ENCODE data around the gene PTPN1. TPM values are rescaled to one million over a fixed set of nuclear protein-coding genes. Genes with fewer than 3 reads are reported as not detected.
"Not testable (repeated sequence)": the region's sequence is repeated elsewhere in the genome, so short reads cannot be mapped to it uniquely, and the experiment has no call there.

PTPN1 gene
- total RNA-seq, 4 donors from 2014 or later: 13.8 to 40.4 (median 22.0) TPM

- Histone ChIP-seq H3K27ac (no peak overlapping the region), H3K4me1 (peaks cover 0 to 5% (median 2%) of the 10 kb centered on the region in 4 donors), H3K9me3 (no peaks in the 10 kb centered on the region), H3K27me3 (no peaks in the 10 kb centered on the region), H3K36me3 (peaks cover 0 to 60% (median 0%) of the 10 kb centered on the region in 3 donors), H3K4me3 (no peak overlapping the region)
- TF ChIP-seq CTCF (IDR thresholded peaks at IDR 0.05): no peak
- no peak for TF ChIP-seq POLR2A (IDR thresholded peaks at IDR 0.05)
- no peak for DNase-seq
Observed at GRCh38 chr20:50567860-50568548, 57.8 kb downstream of the PTPN1 start.

GRCh38 chr20:50568549-50568942 lies 58.4 kb downstream of the PTPN1 start:
- Histone ChIP-seq H3K27me3 (no peaks in the 10 kb centered on the region), H3K4me1 (peaks cover 0 to 9% (median 3%) of the 10 kb centered on the region in 4 donors), H3K4me3 (no peak overlapping the region), H3K36me3 (peaks cover 0 to 57% (median 0%) of the 10 kb centered on the region in 3 donors), H3K9me3 (no peaks in the 10 kb centered on the region), H3K27ac (no peak overlapping the region)
- no peak for DNase-seq
- TF ChIP-seq CTCF (IDR thresholded peaks at IDR 0.05) (no peak), POLR2A (IDR thresholded peaks at IDR 0.05) (no peak)

GRCh38 chr20:50569487-50569863 lies 59.3 kb downstream of the PTPN1 start:
- peaks cover 0 to 58% (median 0%) of the 10 kb centered on the region in 3 donors for H3K36me3 ChIP-seq
- not testable (repeated sequence) for H3K4me3 ChIP-seq, DNase-seq, H3K4me1 ChIP-seq, H3K9me3 ChIP-seq, H3K27me3 ChIP-seq
- H3K27ac ChIP-seq: peak overlapping the region in 2 of 4 donors; percentile 11 to 35

GRCh38 chr20:50569864-50570836 lies 60.0 kb downstream of the PTPN1 start:
- peaks cover 0 to 9% (median 3%) of the 10 kb centered on the region in 4 donors for H3K4me1 ChIP-seq
- no peaks in the 10 kb centered on the region for H3K27me3 ChIP-seq
- H3K36me3 ChIP-seq: peaks cover 0 to 58% (median 0%) of the 10 kb centered on the region in 3 donors
- no peak overlapping the region for H3K4me3 ChIP-seq
- TF ChIP-seq CTCF (IDR thresholded peaks at IDR 0.05) (peak; percentile 8 to 46 (median 27)), POLR2A (IDR thresholded peaks at IDR 0.05) (no peak)
- H3K27ac ChIP-seq: peak overlapping the region in 2 of 4 donors; percentile 11 to 35
- DNase-seq: peak in 2 of 3 donors; percentile 37 to 71
- H3K9me3 ChIP-seq: no peaks in the 10 kb centered on the region

- peaks cover 0 to 59% (median 0%) of the 10 kb centered on the region in 3 donors for H3K36me3 ChIP-seq
- no peak overlapping the region for H3K4me3 ChIP-seq
- no peak for DNase-seq
- TF ChIP-seq CTCF (IDR thresholded peaks at IDR 0.05) (no peak), POLR2A (IDR thresholded peaks at IDR 0.05) (no peak)
- H3K4me1 ChIP-seq: peaks cover 0 to 9% (median 3%) of the 10 kb centered on the region in 4 donors
- no peaks in the 10 kb centered on the region for H3K9me3 ChIP-seq
- H3K27me3 ChIP-seq: no peaks in the 10 kb centered on the region
- H3K27ac ChIP-seq: no peak overlapping the region
Observed at GRCh38 chr20:50571466-50571865, 61.3 kb downstream of the PTPN1 start.

Measured in Peyer's patch (tissue), 4 donors.